Cardiac fibroblast (primary cell): Measurements from ENCODE around the gene PLEKHH2.

ENCODE experiments used
- DNase-seq, 2 donors: peaks; one replicate each; pipeline versions ENCODE4 v3.0.0 to v3.0.0-alpha.2; 2010; ENCODE audit warnings: low read depth in 2 of 2
- H3K4me3 ChIP-seq, 2 donors: replicated peaks in 1 of 2; 1 replicate in 1 of 2; 2 replicates in 1 of 2; pipeline ENCODE4 v1.5.1; 2011; ENCODE audit warnings: low read depth in 2 of 2, low read length in 2 of 2, mild to moderate bottlenecking in 2 of 2, moderate library complexity in 1 of 2
- CTCF ChIP-seq: IDR thresholded peaks from one replicate; pipeline ENCODE4 v1.5.1; 2011; ENCODE audit warnings: low read depth, mild to moderate bottlenecking, low read length, inconsistent platforms

The PLEKHH2 gene

GRCh38 chr2:43729491-43730174 is 92.6 kb downstream of the PLEKHH2 start:
- TF ChIP-seq CTCF = no peak
- DNase-seq = no peak
- no peak overlapping the region for H3K4me3 ChIP-seq

GRCh38 chr2:43731211-43731610 is 94.2 kb downstream of the PLEKHH2 start:
- no peak overlapping the region for H3K4me3 ChIP-seq
- no peak for TF ChIP-seq CTCF
- no peak for DNase-seq

GRCh38 chr2:43736637-43737036 is 99.6 kb downstream of the PLEKHH2 start:
- DNase-seq = no peak
- TF ChIP-seq CTCF = no peak

GRCh38 chr2:43737097-43737854 is 100.2 kb downstream of the PLEKHH2 start:
- no peak overlapping the region for H3K4me3 ChIP-seq
- peak; percentile 89 to 90 for DNase-seq
- TF ChIP-seq CTCF = no peak

More at GRCh38 chr2:43736637-43737036, 99.6 kb downstream of the PLEKHH2 start:
- H3K4me3 ChIP-seq = no peak overlapping the region

- DNase-seq = no peak
- no peak overlapping the region for H3K4me3 ChIP-seq
- no peak for TF ChIP-seq CTCF
Measured at GRCh38 chr2:43737855-43738254, 100.8 kb downstream of the PLEKHH2 start.

- DNase-seq = no peak
- H3K4me3 ChIP-seq = no peak overlapping the region
- TF ChIP-seq CTCF = no peak
Measured at GRCh38 chr2:43738257-43738656, 101.2 kb downstream of the PLEKHH2 start.
